GM12878 (cell line): ENCODE measurements around the gene HMGB1. TPM values are rescaled to one million over a fixed set of nuclear protein-coding genes. Genes with fewer than 3 reads are reported as not detected.

Experiments used
- polyA plus RNA-seq, 11 experiments: library from polyadenylated mRNA; depleted of rRNA in 4 of 11; unstranded in 6 of 11; stranded (reverse) in 5 of 11; fragments of >200 nt; fragmentation: Nextera tagmentation in 4 of 11; fragmentation: Illumina TruSeq in 1 of 11; extraction: Ambion mirVana in 4 of 11; extraction: Trizol in 1 of 11; gene quantifications; 1 replicate in 1 of 11; 2 replicates in 10 of 11; pipeline versions ENCODE4 v1.2.1 to v1.2.3, GENCODE V29; 2011 to 2016; ENCODE audit warnings: inconsistent platforms in 2 of 11, missing spikeins in 2 of 11, low read depth in 1 of 11
- total RNA-seq, 4 experiments: library from RNA; depleted of rRNA in 3 of 4; stranded (reverse); fragments of >200 nt in 3 of 4; fragmentation: Illumina TruSeq in 1 of 4; extraction: Trizol in 1 of 4; gene quantifications; 2 replicates each; pipeline versions ENCODE4 v1.2.1 to v1.2.3, GENCODE V29; 2013 to 2021

Gene HMGB1
- total and polyA plus RNA-seq, 10 of the 15 experiments (the other 5 are each of a cell fraction or from before 2014, with no cell fraction given), result 365 to 2,529 (median 1,396) TPM

Other genes with a start within 250 kb of the HMGB1 start
- gene KATNAL1, start 158.4 kb downstream of the HMGB1 start, total RNA-seq (2014; rRNA removed), result 7.2 and 7.8 TPM in 2 replicates
- gene KATNAL1, start 158.4 kb downstream of the HMGB1 start, total RNA-seq (2014; rRNA removed; fragmentation: Illumina TruSeq; extraction: Trizol), result 15.2 and 16.4 TPM in 2 replicates
- gene KATNAL1, start 158.4 kb downstream of the HMGB1 start, total RNA-seq (2021), result 14.8 and 18.8 TPM in 2 replicates
- gene KATNAL1, start 158.4 kb downstream of the HMGB1 start, polyA plus RNA-seq (2011; rRNA removed), result 6.5 and 11.8 TPM in 2 replicates
- gene KATNAL1, start 158.4 kb downstream of the HMGB1 start, polyA plus RNA-seq (2014; fragmentation: Illumina TruSeq; extraction: Trizol), result 13.5 and 18.4 TPM in 2 replicates
- 1 to 10 TPM; 9.4 to 9.8 TPM for gene KATNAL1, start 158.4 kb downstream of the HMGB1 start, polyA plus RNA-seq (2014; fragmentation: Nextera tagmentation; extraction: Ambion mirVana)
- gene KATNAL1, start 158.4 kb downstream of the HMGB1 start, polyA plus RNA-seq (2014; rRNA removed), result 5.9 and 6.6 TPM in 2 replicates
- 10 to 100 TPM; 16.7 to 18.7 TPM for gene KATNAL1, start 158.4 kb downstream of the HMGB1 start, polyA plus RNA-seq (2016; fragmentation: Nextera tagmentation; extraction: Ambion mirVana)
- gene UBE2L5, start 43.4 kb downstream of the HMGB1 start, total RNA-seq (2014; rRNA removed), result 0.06 and 0.11 TPM in 2 replicates
- not detected in 2 replicates for gene UBE2L5, start 43.4 kb downstream of the HMGB1 start, total RNA-seq (2014; rRNA removed; fragmentation: Illumina TruSeq; extraction: Trizol)
- not detected in 2 replicates for gene UBE2L5, start 43.4 kb downstream of the HMGB1 start, total RNA-seq (2021)
- 0.22 and 0.32 TPM in 2 replicates for gene UBE2L5, start 43.4 kb downstream of the HMGB1 start, polyA plus RNA-seq (2011; rRNA removed)
- gene UBE2L5, start 43.4 kb downstream of the HMGB1 start, polyA plus RNA-seq (2014; fragmentation: Illumina TruSeq; extraction: Trizol), result 0.29 TPM in 1 of 2 replicates, not detected in the other
- gene UBE2L5, start 43.4 kb downstream of the HMGB1 start, polyA plus RNA-seq (2014; fragmentation: Nextera tagmentation; extraction: Ambion mirVana), result under 1 TPM; 0.03 to 0.11 TPM
- 1.1 TPM in 1 of 2 replicates, not detected in the other for gene UBE2L5, start 43.4 kb downstream of the HMGB1 start, polyA plus RNA-seq (2014; rRNA removed)
- under 1 TPM; 0.17 to 0.21 TPM for gene UBE2L5, start 43.4 kb downstream of the HMGB1 start, polyA plus RNA-seq (2016; fragmentation: Nextera tagmentation; extraction: Ambion mirVana)
- 15.5 and 18.4 TPM in 2 replicates for gene USPL1, start 152.0 kb upstream of the HMGB1 start, total RNA-seq (2014; rRNA removed)
- 16.5 and 17.5 TPM in 2 replicates for gene USPL1, start 152.0 kb upstream of the HMGB1 start, total RNA-seq (2014; rRNA removed; fragmentation: Illumina TruSeq; extraction: Trizol)
- 14.3 and 16.2 TPM in 2 replicates for gene USPL1, start 152.0 kb upstream of the HMGB1 start, total RNA-seq (2021)
- gene USPL1, start 152.0 kb upstream of the HMGB1 start, polyA plus RNA-seq (2011; rRNA removed), result 21.7 and 30.6 TPM in 2 replicates
- gene USPL1, start 152.0 kb upstream of the HMGB1 start, polyA plus RNA-seq (2014; fragmentation: Illumina TruSeq; extraction: Trizol), result 23.2 and 26.2 TPM in 2 replicates
- gene USPL1, start 152.0 kb upstream of the HMGB1 start, polyA plus RNA-seq (2014; fragmentation: Nextera tagmentation; extraction: Ambion mirVana), result 1 to 10 TPM; 7.9 to 8.0 TPM
- gene USPL1, start 152.0 kb upstream of the HMGB1 start, polyA plus RNA-seq (2014; rRNA removed), result 14.2 and 16.7 TPM in 2 replicates
- gene USPL1, start 152.0 kb upstream of the HMGB1 start, polyA plus RNA-seq (2016; fragmentation: Nextera tagmentation; extraction: Ambion mirVana), result 10 to 100 TPM in 1 of 2 experiments, 1 to 10 TPM in 1; 9.1 to 12.0 TPM